ENCODE measurements around the gene IFNL1.
"Not testable (repeated sequence)": the region's sequence is repeated elsewhere in the genome, so short reads cannot be mapped to it uniquely, and the experiment has no call there.

IFNL1 gene

GRCh38 chr19:39296055-39296645, at the start of gene IFNL1:
Gene IFNL1, plus strand, starts transcription at chr19:39296407. Its CDS starts 15 bp downstream, at chr19:39296422.
- DNase-seq = no peak

- peak; percentile 32 for DNase-seq
Observed at GRCh38 chr19:39246951-39247669, 49.1 kb upstream of the IFNL1 start.

DNA sequence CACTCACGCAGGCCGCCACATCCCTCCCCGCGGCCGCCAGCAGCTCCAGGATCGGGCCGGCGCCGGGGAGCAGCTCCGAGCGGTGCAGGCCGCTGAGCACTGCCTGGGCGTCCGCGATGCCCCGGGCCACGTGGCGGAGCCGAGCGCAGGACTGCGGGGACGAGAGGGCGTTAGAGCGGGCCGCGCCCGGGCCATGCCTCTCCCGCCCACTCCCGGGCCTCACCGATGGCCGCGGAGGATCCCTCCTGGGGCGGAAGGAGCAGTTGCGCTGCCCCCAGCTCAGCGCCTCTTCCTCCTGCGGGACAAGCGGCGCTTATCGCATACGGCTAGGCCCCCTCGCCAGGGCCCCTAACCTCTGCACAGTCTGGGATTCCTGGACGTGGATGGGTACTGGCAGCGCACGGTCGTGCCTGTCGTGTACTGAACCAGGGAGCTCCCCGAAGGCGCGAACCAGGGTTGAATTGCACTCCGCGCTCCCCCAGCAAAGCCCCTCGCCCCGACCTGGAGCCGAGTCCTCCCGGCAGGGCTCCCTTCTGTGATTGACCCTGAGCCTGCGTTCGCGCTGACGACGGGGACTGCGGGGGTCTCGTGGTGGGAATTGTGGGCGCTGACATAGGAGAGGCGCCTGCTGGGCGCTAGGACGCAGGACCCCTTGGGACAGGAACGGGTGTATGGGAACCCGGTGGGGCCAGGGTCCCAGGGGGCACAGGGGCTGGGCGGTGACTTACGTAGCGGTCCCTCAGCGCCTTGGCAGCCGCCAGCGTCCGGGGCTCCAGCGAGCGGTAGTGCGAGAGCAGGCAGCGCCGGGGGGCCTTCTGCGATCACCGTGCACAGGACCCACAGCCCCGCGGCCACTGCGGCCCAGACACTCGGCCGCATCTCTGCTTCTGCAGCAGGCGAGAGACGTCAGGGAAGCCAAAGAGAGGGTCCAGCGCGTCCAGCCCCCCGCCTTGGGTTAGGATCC, 48.2 kb upstream of the IFNL1 start:
- DNase-seq = no peak

DNA sequence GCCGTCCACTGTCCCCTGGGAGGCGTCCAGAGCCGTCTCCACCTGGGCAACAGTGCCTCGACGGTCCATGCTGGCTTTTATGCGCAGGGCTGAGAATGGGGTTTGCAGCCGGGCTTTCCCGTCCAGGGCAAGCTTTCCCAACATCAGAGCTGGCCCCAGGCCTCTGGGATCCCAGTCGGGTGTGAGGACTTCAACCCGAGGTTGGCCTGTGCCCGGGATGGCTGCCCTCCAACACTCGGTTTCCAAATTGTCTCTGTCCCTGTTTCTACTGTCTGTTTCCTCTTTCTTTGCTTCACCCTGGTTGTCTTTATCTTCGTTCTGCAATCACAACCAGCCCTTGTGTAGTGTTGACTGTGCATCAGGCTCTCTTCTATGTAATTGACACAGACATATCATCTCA, 47.4 kb upstream of the IFNL1 start, which contains the start of gene IFNL4:
TSS of gene IFNL4 (minus strand) at position 51 of the 400 bp plus-strand sequence.
- DNase-seq = no peak

DNA sequence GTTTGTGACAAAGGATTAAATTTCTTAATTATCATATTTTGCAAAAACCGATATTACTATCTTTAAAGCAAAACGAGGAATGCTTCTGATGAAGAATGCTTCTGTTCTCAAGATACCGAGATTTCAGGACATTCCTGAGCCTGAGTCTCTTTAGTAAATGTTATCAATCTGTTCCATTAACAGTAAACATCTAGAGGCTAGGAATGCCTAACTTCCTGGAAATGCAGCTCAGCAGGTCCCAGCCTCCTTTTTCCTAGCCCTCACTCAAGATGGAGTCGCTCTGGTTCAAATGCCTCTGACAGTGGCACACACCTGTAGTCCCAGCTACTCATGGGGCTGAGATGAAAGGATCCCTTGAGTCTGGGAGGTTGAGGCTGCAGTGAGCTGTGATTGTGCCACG, 45.1 kb upstream of the IFNL1 start:
- DNase-seq = no peak

GRCh38 chr19:39251846-39252245, 44.4 kb upstream of the IFNL1 start:
- no peak for DNase-seq

- DNase-seq = no peak
Observed at GRCh38 chr19:39252458-39252857, 43.7 kb upstream of the IFNL1 start.

- DNase-seq = no peak
Observed at GRCh38 chr19:39253374-39254149, 42.6 kb upstream of the IFNL1 start.

- no peak for DNase-seq
Observed at GRCh38 chr19:39254531-39255345, 41.5 kb upstream of the IFNL1 start.

DNA sequence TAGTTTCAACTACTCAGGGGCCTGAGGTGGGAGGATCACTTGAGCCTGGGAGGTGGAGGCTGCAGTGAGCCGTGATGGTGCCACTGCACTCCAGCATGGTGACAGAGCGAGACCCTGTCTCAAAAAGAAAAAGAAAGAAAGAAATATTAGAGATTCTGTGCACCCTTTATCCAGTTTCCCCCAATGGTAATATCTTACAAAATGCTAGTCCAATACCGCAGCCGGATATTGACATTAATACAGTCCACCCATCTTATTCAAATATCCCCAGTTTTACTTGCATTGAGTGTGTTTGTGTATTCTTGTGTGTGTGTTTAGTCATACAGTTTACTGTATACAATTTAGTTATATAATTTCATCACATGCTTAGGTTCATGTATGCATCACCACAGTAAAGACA, 39.0 kb upstream of the IFNL1 start:
- DNase-seq = no peak

- DNase-seq = no peak
Observed at GRCh38 chr19:39261704-39262103, 34.5 kb upstream of the IFNL1 start.

GRCh38 chr19:39262496-39262895, 33.7 kb upstream of the IFNL1 start:
- DNase-seq = no peak

- DNase-seq = no peak
Observed at GRCh38 chr19:39263912-39264305, 32.3 kb upstream of the IFNL1 start.

GRCh38 chr19:39264306-39265290, 31.6 kb upstream of the IFNL1 start:
- DNase-seq = no peak

- no peak for DNase-seq
Observed at GRCh38 chr19:39265321-39265916, 30.8 kb upstream of the IFNL1 start.

DNA sequence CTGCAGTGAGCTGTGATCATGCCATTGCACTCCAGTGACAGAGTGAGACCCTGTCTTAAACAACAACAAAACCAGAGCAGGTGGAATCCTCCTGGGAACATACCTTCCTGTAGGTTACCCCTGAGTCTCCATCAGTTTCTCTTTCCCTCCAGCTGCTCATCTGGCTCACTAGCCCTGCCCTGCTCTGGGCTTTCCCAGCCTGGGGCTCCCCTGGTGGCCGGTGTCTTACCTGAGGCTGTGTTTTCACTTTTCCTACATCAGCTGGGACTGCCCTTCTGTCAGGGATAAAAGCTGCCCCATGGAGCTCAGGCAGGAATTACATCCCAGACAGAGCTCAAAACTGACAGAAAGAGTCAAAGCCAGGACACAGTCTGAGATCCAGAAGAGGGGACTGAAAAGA, 28.1 kb upstream of the IFNL1 start, which contains the start of gene IFNL2:
TSS of gene IFNL2 (plus strand) at position 312 of the 400 bp plus-strand sequence. CDS start 173 bp downstream, outside the sequence.
- DNase-seq = not testable (repeated sequence)

DNA sequence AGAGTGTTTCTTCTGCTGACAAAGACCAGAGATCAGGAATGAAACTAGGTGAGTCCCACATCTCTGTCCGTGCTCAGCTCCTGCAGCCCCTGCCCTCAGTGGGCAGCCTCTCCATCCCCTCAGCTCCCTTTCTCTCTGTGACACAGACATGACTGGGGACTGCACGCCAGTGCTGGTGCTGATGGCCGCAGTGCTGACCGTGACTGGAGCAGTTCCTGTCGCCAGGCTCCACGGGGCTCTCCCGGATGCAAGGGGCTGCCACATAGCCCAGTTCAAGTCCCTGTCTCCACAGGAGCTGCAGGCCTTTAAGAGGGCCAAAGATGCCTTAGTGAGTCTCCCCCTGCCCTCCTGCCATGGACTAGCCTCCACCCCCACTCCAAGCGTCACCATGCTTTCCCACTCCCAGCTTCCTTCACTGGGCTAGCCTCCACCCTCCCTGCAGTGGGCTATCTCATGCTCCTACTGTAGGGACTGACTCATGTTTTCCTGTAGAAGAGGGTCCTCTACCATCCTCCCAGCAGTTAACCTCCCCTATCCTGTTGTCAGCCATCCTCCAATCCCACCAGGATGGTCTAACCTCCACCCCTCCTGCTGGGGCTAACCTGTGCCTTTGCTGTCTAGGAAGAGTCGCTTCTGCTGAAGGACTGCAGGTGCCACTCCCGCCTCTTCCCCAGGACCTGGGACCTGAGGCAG, 27.5 kb upstream of the IFNL1 start:
- DNase-seq = not testable (repeated sequence)

GRCh38 chr19:39269369-39269768, 26.8 kb upstream of the IFNL1 start:
- DNase-seq = not testable (repeated sequence)
